SJCRH30 (cell line): ENCODE results near the gene SLC5A12. TPM values are rescaled to one million over a fixed set of nuclear protein-coding genes. Genes with fewer than 3 reads are reported as not detected.
"Not testable (repeated sequence)": the region's sequence is repeated elsewhere in the genome, so short reads cannot be mapped to it uniquely, and the experiment has no call there.

Source experiments
- DNase-seq, 2 experiments: peaks; one replicate each; pipeline ENCODE4 v3.0.0-alpha.2; 2015 to 2020
- H3K27ac ChIP-seq: fragments of 250-450 bp; sonication (Bioruptor Pico); 2 replicates; pipeline ENCODE4 v1.5.1; 2020; ENCODE audit warnings: mild to moderate bottlenecking, moderate library complexity
- H3K27me3 ChIP-seq: fragments of 250-450 bp; sonication (Bioruptor Pico); 2 replicates; pipeline ENCODE4 v1.5.1; 2020; ENCODE audit warnings: mild to moderate bottlenecking, moderate library complexity
- H3K36me3 ChIP-seq: fragments of 250-450 bp; sonication (Bioruptor Pico); 2 replicates; pipeline ENCODE4 v1.5.1; 2020; ENCODE audit warnings: mild to moderate bottlenecking, moderate library complexity
- H3K4me1 ChIP-seq: fragments of 250-450 bp; sonication (Bioruptor Pico); 2 replicates; pipeline ENCODE4 v1.5.1; 2020; ENCODE audit warnings: mild to moderate bottlenecking, moderate library complexity
- H3K4me3 ChIP-seq: fragments of 250-450 bp; sonication (Bioruptor Pico); 2 replicates; pipeline ENCODE4 v1.5.1; 2020; ENCODE audit warnings: mild to moderate bottlenecking, moderate library complexity
- H3K9me3 ChIP-seq: fragments of 250-450 bp; sonication (Bioruptor Pico); replicated peaks from 2 replicates; pipeline ENCODE4 v1.5.1; 2020; ENCODE audit warnings: mild to moderate bottlenecking, moderate library complexity
- total RNA-seq: library from RNA; depleted of rRNA; stranded (reverse); fragments of >200 nt; shearing (Covaris generic); gene quantifications from 2 replicates; pipeline ENCODE4 v1.2.3, GENCODE V29; 2014; rRNA removed

The SLC5A12 gene
- total RNA-seq, 1 experiment from 2014 or later: 0.10 TPM

DNA sequence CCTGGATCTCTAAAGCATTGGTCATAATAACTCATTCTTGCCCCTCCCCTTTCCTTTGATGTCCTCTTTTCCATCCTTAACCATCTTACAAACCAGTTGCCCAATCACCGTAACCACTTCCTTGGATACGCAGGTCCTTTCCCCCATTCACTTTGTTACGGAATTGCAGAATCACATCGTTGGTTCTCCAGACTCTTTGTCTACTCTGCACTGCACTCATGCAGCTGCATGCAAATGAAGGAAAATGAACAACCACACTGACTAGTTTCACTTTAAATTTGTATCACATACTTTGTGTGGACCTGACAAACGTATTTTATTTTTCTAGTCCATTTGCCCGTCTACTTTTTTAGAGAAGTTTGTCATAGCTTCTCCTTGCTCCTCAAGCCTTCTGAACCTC, 69.9 kb downstream of the SLC5A12 start:
- Histone ChIP-seq H3K27ac (no peak overlapping the region), H3K27me3 (no peaks in the 10 kb centered on the region), H3K4me1 (no peaks in the 10 kb centered on the region), H3K4me3 (no peak overlapping the region), H3K9me3 (no peaks in the 10 kb centered on the region), H3K36me3 (no peaks in the 10 kb centered on the region)
- DNase-seq: no peak

GRCh38 chr11:26649884-26650283, 72.0 kb downstream of the SLC5A12 start:
- H3K9me3 ChIP-seq: no peaks in the 10 kb centered on the region
- H3K36me3 ChIP-seq: no peaks in the 10 kb centered on the region
- no peaks in the 10 kb centered on the region for H3K4me1 ChIP-seq
- H3K27me3 ChIP-seq: no peaks in the 10 kb centered on the region
- DNase-seq: peak; percentile 54 to 83
- H3K27ac ChIP-seq: no peak overlapping the region
- no peak overlapping the region for H3K4me3 ChIP-seq

DNA sequence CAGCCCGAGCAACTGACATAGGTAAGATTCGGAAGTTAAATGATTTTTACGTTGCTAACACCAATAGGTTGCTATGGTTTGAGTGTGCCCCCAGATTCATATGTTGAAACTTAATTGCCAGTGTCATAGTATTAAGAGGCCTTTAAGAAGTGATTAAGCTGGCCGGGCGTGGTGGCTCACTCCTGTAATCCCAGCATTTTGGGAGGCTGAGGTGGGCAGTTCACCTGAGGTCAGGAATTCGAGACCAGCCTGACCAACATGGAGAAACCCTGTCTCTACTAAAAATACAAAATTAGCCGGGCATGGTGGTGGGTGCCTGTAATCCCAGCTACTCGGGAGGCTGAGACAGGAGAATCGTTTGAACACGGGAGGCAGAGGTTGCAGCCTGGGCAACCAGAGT, 78.5 kb downstream of the SLC5A12 start:
- not testable (repeated sequence) for H3K4me3 ChIP-seq, DNase-seq, H3K4me1 ChIP-seq, H3K27ac ChIP-seq, H3K27me3 ChIP-seq, H3K36me3 ChIP-seq, H3K9me3 ChIP-seq

- peaks cover 6% of the 10 kb centered on the region; the same call in 1 of the 2 replicates for H3K27me3 ChIP-seq
- H3K9me3 ChIP-seq: no peaks in the 10 kb centered on the region
- no peak overlapping the region for H3K27ac ChIP-seq
- no peaks in the 10 kb centered on the region for H3K36me3 ChIP-seq
- no peak for DNase-seq
- H3K4me3 ChIP-seq: no peak overlapping the region
- H3K4me1 ChIP-seq: no peaks in the 10 kb centered on the region
Measured at GRCh38 chr11:26632691-26633159, 89.1 kb downstream of the SLC5A12 start.

- Histone ChIP-seq H3K4me3 (no peak overlapping the region), H3K36me3 (no peaks in the 10 kb centered on the region), H3K4me1 (no peaks in the 10 kb centered on the region), H3K27me3 (peaks cover 8% of the 10 kb centered on the region; the same call in 1 of the 2 replicates), H3K9me3 (no peaks in the 10 kb centered on the region), H3K27ac (no peak overlapping the region)
- DNase-seq: no peak
Measured at GRCh38 chr11:26626346-26626745, 95.5 kb downstream of the SLC5A12 start.

- no peaks in the 10 kb centered on the region for H3K9me3 ChIP-seq
- no peaks in the 10 kb centered on the region for H3K4me1 ChIP-seq
- peaks cover 5% of the 10 kb centered on the region; the same call in 1 of the 2 replicates for H3K27me3 ChIP-seq
- no peak for DNase-seq
- no peaks in the 10 kb centered on the region for H3K36me3 ChIP-seq
- H3K4me3 ChIP-seq: no peak overlapping the region
- H3K27ac ChIP-seq: no peak overlapping the region
Measured at GRCh38 chr11:26623076-26623659, 98.7 kb downstream of the SLC5A12 start.

DNA sequence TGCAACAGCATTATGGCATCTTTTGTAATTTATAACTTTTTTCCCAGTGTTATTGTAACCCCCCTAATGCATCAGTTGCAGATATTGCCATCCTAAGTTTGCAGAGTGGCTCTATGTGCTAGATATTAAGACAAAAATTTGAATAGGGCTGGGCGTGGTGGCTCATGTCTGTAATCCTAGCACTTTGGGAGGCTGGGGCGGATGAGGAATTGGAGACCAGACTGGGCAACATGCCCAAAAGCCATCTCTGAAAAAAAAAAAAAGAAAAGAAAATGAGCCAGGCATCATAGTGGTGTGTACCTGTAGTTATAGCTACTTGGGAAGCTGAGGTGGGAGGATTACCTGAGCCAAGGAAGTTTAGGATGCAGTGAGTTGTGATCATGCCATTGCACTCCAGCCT, 99.7 kb downstream of the SLC5A12 start:
- Histone ChIP-seq H3K4me3 (no peak overlapping the region), H3K27me3 (0 out of 2 replicates have a peak, but pooled peaks cover 2% of the 10 kb centered on the region), H3K9me3 (no peaks in the 10 kb centered on the region), H3K27ac (no peak overlapping the region), H3K4me1 (no peaks in the 10 kb centered on the region), H3K36me3 (no peaks in the 10 kb centered on the region)
- DNase-seq: peak in 1 of 2 experiments; percentile 21

- Histone ChIP-seq H3K27me3 (no peaks in the 10 kb centered on the region), H3K9me3 (no peaks in the 10 kb centered on the region), H3K27ac (no peak overlapping the region), H3K36me3 (no peaks in the 10 kb centered on the region), H3K4me1 (no peaks in the 10 kb centered on the region), H3K4me3 (no peak overlapping the region)
- no peak for DNase-seq
Measured at GRCh38 chr11:26621132-26621531, 100.7 kb downstream of the SLC5A12 start.

DNA sequence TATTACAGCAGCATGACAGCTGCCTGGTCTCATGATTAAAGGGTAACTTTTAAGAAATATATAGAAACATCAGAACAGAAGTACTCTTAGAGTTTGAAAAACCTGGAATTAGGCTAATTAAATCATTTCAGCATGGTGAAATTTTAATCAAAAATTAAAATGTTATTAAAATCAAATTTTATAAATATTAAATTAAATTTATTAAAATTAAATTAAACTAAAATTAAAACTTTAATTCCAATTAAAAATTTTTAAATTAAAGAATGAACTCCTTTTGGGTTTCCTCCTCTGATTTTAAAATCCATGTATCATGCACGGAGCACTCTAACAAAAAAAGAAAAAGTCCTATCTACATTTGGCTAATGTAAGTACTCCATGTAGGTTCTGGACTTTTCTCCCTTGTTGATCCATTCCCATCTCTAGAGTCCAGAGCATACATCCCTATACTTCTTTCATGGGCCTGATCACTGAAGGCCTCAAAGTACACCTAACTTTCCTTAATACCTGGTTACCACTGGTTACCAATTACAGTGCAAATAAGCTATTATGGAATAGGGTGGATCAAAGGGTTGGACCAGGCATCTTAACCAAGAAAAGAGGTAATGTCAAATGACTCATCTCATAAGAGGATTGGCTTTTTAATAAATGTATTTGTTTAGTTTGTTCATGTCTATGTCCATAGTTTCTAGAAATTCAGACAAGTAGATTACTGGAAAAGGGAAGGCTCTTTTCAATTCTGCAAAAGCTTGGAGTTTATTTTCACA, 101.4 kb downstream of the SLC5A12 start:
- Histone ChIP-seq H3K27me3 (no peaks in the 10 kb centered on the region), H3K4me3 (no peak overlapping the region), H3K4me1 (no peaks in the 10 kb centered on the region), H3K27ac (no peak overlapping the region), H3K36me3 (no peaks in the 10 kb centered on the region), H3K9me3 (no peaks in the 10 kb centered on the region)
- no peak for DNase-seq

- DNase-seq: no peak
- Histone ChIP-seq H3K36me3 (no peaks in the 10 kb centered on the region), H3K9me3 (no peaks in the 10 kb centered on the region), H3K27me3 (no peaks in the 10 kb centered on the region), H3K4me1 (no peaks in the 10 kb centered on the region), H3K27ac (no peak overlapping the region), H3K4me3 (no peak overlapping the region)
Measured at GRCh38 chr11:26618441-26618840, 103.4 kb downstream of the SLC5A12 start.

Other genes starting within 250 kb of the SLC5A12 start
- gene MUC15, start 149.8 kb downstream of the SLC5A12 start, total RNA-seq: not detected in 2 replicates